ENCODE results near the gene MPZL1.
"Not testable (repeated sequence)": the region's sequence is repeated elsewhere in the genome, so short reads cannot be mapped to it uniquely, and the experiment has no call there.

The MPZL1 gene

GRCh38 chr1:167819849-167820683 is 98.3 kb downstream of the MPZL1 start:
- DNase-seq, result no peak

DNA sequence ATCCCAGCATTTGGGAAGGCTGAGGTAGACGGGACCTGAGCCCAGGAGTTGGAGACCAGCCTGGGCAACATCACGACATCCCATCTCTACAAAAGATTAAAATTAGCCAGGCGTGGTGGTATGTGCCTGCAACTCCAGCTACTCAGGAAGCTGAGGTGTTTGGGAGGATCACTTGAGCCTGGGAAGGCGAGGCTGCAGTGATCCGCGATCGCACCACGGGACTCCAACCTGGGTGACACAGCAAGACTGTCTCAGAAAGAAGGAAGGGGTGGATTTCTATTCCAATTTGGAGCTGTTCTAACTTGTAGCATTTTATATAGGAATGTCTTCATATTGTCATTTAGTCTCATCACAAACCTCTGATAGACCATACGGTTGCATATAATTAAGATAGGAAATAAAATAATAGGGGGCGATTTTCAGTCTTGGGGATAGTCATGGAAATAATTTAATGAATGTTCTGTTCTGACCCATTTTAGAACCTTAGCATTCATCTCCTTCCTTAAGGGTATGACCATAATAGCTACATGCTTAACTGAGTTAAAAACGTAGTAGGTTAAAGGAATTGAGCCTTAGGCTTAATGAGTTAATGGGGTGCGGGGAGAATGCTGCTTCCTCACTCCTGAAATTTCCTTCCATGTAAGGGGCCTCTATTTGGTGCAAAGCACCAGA is 99.0 kb downstream of the MPZL1 start:
- no peak for DNase-seq

- no peak for DNase-seq
These were observed 99.5 kb downstream of the MPZL1 start for GRCh38 chr1:167821356-167821685.

GRCh38 chr1:167821969-167822685 is 100.3 kb downstream of the MPZL1 start:
- no peak for DNase-seq

GRCh38 chr1:167824163-167824794 is 102.5 kb downstream of the MPZL1 start:
- DNase-seq, result no peak

GRCh38 chr1:167825419-167826079 is 103.8 kb downstream of the MPZL1 start:
- DNase-seq, result no peak

DNA sequence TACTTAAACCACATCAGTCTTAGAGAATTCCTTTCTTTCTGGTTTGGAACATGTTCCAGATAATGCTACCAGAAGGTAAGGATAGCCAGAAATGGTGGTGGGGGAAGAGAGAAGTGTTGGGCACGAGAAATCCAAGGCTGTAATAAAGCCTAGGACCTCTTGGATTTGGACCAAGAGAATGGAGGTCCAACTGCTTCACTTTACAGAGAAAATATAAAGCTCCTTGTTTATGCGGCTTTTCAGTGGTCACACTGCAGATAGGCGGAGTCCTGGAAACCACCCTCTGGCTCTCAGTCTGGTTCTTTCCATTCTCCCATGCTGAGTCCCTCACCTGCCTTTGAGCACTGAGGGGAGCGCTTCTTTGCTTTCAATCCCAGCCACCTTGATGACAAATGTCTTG is 104.3 kb downstream of the MPZL1 start:
- DNase-seq, result no peak

- DNase-seq, result no peak
These were observed 108.1 kb downstream of the MPZL1 start for GRCh38 chr1:167829868-167830267.

DNA sequence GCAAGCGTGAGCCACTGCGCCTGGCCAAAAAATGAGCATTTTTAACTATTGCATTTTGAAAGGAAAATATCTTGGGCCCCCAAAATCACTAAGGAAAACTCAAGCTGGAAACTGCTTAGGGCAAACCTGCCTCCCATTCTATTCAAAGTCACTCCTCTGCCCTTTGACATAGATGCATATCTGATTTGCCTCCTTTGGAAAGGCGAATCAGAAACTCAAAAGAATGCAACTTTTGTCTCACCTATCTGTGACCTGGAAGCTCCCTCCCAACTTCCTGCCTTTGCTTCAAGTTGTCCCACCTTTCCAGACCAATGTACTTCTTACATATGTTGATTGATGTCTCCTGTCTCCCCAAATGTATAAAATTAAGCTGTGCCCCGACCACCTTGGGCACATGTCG is 108.9 kb downstream of the MPZL1 start:
- not testable (repeated sequence) for DNase-seq

DNA sequence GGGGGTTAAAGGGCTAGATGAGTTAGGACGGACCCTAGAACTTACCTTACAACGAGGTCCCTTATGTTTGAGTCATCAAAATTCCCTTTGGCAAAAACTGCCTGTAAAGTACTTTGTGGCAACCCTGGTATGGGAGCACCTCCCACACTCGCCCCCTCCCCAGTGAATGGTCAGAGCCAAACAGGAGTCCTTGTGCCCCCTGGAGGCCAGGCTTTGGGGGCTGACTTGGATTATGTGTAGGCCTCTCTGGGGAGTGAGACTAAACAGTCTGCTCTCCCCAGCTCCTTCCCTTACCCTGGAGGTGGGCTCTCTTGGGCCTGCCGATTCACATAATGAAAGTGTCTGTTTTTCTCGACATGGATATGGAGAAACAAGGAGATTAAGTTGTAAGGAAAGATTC is 110.9 kb downstream of the MPZL1 start:
- DNase-seq, result no peak

DNA sequence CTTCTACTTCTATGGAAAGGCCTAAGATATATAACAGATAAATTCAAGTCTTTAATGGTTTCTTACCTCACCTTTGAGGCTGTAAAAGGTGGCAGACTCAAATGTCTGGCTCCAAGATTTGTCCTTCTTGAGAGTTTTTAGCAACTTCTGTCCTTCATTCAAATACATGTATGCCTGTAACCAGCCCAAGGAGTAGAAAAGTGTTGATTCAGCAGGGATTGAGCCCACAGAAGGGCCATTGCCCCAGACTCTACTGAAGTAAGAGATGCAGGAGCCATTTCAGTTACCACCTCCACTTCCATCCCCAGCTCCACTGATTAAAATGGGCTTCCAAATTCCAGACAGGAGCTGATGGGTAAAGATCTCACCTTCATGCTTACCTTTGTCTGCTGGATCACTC is 112.1 kb downstream of the MPZL1 start:
- no peak for DNase-seq

DNA sequence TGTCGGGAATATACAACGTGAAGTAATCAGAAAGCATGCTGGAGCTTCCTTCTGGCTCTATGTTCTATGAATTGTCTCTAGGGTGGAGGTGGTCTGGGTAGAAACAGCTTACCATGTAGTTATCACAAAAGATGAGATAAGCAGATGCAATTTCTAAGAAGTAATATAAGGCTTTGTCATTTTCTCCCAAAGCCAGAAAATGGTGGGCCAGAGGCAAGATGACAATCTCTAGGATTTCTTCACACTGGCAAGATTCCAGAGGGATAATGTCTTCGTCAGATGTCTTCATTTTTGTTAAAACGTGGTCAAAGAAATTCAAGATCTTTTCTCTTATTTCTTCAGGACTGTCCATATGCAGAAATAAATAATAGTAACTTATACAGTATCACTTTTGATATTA is 114.4 kb downstream of the MPZL1 start:
- no peak for DNase-seq

- DNase-seq, result no peak
These were observed 115.5 kb downstream of the MPZL1 start for GRCh38 chr1:167837326-167837725.

GRCh38 chr1:167839009-167839408 is 117.2 kb downstream of the MPZL1 start:
- no peak for DNase-seq
